Gastroesophageal sphincter (tissue), 3 donors: ENCODE data around the gene FOXQ1.

ENCODE experiments used
- CTCF ChIP-seq, 4 experiments: fragments of 200-600 bp in 2 of 4; fragments of 450-650 bp in 2 of 4; sonication (generic) in 1 of 4; IDR thresholded peaks; one replicate each; pipeline ENCODE4 v1.5.1; 2017 to 2019; ENCODE audit warnings: antibody characterized with exemption in 4 of 4, mild to moderate bottlenecking in 2 of 4, moderate library complexity in 2 of 4
- EP300 ChIP-seq: sonication (generic); formaldehyde crosslinking; IDR thresholded peaks from one replicate; pipeline ENCODE4 v1.6.1; 2017; ENCODE audit warnings: antibody characterized with exemption, mild to moderate bottlenecking
- POLR2AphosphoS5 ChIP-seq: sonication (generic); formaldehyde crosslinking; IDR thresholded peaks from one replicate; pipeline ENCODE4 v1.6.1; 2017; ENCODE audit warnings: antibody characterized with exemption

GRCh38 chr6:1322156-1322555 is 10.3 kb downstream of the FOXQ1 start:
- TF ChIP-seq CTCF (IDR thresholded peaks at IDR 0.05), result no peak
- TF ChIP-seq EP300, result no peak
- TF ChIP-seq POLR2AphosphoS5, result no peak
